Astrocyte (in vitro differentiated cells and primary cell): ENCODE results near the gene SLC6A5. TPM values are rescaled to one million over a fixed set of nuclear protein-coding genes. Genes with fewer than 3 reads are reported as not detected.

Source experiments
- DNase-seq: peaks from one replicate; pipeline ENCODE4 v3.0.0-alpha.2; 2010; ENCODE audit warnings: low read depth
- FAIRE-seq: peaks from 2 replicates; lab custom pipeline; 2011; peaks lifted over from hg19 to GRCh38; lab: Jason Lieb, UNC
- H2AFZ ChIP-seq: 2 replicates; pipeline ENCODE4 v1.6.0; 2012; ENCODE audit warnings: low read depth, low read length, inconsistent platforms
- H3K27ac ChIP-seq: 2 replicates; pipeline ENCODE4 v1.5.1; 2011; ENCODE audit warnings: low read depth, low read length, inconsistent platforms
- H3K27me3 ChIP-seq: 2 replicates; pipeline ENCODE4 v1.6.0; 2011; ENCODE audit warnings: low read length, inconsistent platforms; ENCODE audit not compliant: insufficient read depth
- H3K36me3 ChIP-seq: 2 replicates; pipeline ENCODE4 v1.5.1; 2011; ENCODE audit warnings: low read length, inconsistent platforms; ENCODE audit not compliant: insufficient read depth
- H3K4me1 ChIP-seq: 2 replicates; pipeline ENCODE4 v1.5.1; 2011; ENCODE audit warnings: low read length, inconsistent platforms; ENCODE audit not compliant: insufficient read depth
- H3K4me2 ChIP-seq: 2 replicates; pipeline ENCODE4 v1.6.0; 2012; ENCODE audit warnings: low read length, inconsistent platforms
- H3K4me3 ChIP-seq: 2 replicates; pipeline ENCODE4 v1.5.1; 2011; ENCODE audit warnings: low read depth, mild to moderate bottlenecking, low read length, inconsistent platforms; ENCODE audit not compliant: insufficient read depth
- H3K79me2 ChIP-seq: 2 replicates; pipeline ENCODE4 v1.6.0; 2012; ENCODE audit warnings: mild to moderate bottlenecking, low read length, inconsistent platforms; ENCODE audit not compliant: insufficient read depth
- H3K9ac ChIP-seq: 2 replicates; pipeline ENCODE4 v1.6.0; 2012; ENCODE audit warnings: mild to moderate bottlenecking, low read length, inconsistent platforms
- H3K9me3 ChIP-seq: 2 replicates; pipeline ENCODE4 v1.5.1; 2012; ENCODE audit warnings: low read depth, mild to moderate bottlenecking, low read length, inconsistent platforms; ENCODE audit not compliant: insufficient read depth
- H4K20me1 ChIP-seq: 2 replicates; pipeline ENCODE4 v1.6.0; 2012; ENCODE audit warnings: low read length, inconsistent platforms; ENCODE audit not compliant: insufficient read depth
- H3K27ac Mint-ChIP-seq: one replicate; pipeline ENCODE4 v1.8.0; 2021; ENCODE audit warnings: mild to moderate bottlenecking, mixed read lengths; ENCODE audit not compliant: unreplicated experiment
- H3K27me3 Mint-ChIP-seq: one replicate; pipeline ENCODE4 v1.8.0; 2021; ENCODE audit warnings: low read depth, mixed read lengths; ENCODE audit not compliant: unreplicated experiment
- H3K36me3 Mint-ChIP-seq: one replicate; pipeline ENCODE4 v1.8.0; 2021; ENCODE audit warnings: low read depth, mixed read lengths; ENCODE audit not compliant: unreplicated experiment
- H3K4me1 Mint-ChIP-seq: one replicate; pipeline ENCODE4 v1.8.0; 2021; ENCODE audit warnings: low read depth, mixed read lengths; ENCODE audit not compliant: unreplicated experiment
- H3K4me3 Mint-ChIP-seq: one replicate; pipeline ENCODE4 v1.8.0; 2021; ENCODE audit warnings: mild to moderate bottlenecking, moderate library complexity, mixed read lengths; ENCODE audit not compliant: unreplicated experiment
- H3K9me3 Mint-ChIP-seq: one replicate; pipeline ENCODE4 v1.8.0; 2021; ENCODE audit warnings: mild to moderate bottlenecking, mixed read lengths; ENCODE audit not compliant: unreplicated experiment
- CTCF ChIP-seq: IDR thresholded peaks from 2 replicates; pipeline ENCODE4 v1.5.1; 2011; ENCODE audit warnings: low read depth, mild to moderate bottlenecking, inconsistent platforms, low read length, moderate library complexity; ENCODE audit not compliant: insufficient read depth
- EZH2 ChIP-seq: IDR thresholded peaks from 2 replicates; pipeline ENCODE4 v1.6.1; 2012; ENCODE audit warnings: mild to moderate bottlenecking, low read length, inconsistent platforms; ENCODE audit not compliant: insufficient read depth
- total RNA-seq: library from RNA; stranded (reverse); gene quantifications from 2 replicates; pipeline ENCODE4 v1.2.1, GENCODE V29; 2021

Gene SLC6A5
- total RNA-seq, 1 donor from 2014 or later: not detected

- no peaks in the 10 kb centered on the region for H3K4me1 Mint-ChIP-seq
- H3K4me1 ChIP-seq: no peaks in the 10 kb centered on the region
- H3K9me3 Mint-ChIP-seq: no peaks in the 10 kb centered on the region
- no peaks in the 10 kb centered on the region for H3K36me3 ChIP-seq
- no peak overlapping the region for H3K27ac ChIP-seq
- H3K36me3 Mint-ChIP-seq: no peaks in the 10 kb centered on the region
- H4K20me1 ChIP-seq: no peaks in the 10 kb centered on the region
- H3K27ac Mint-ChIP-seq: no peak overlapping the region
- H3K27me3 ChIP-seq: no peaks in the 10 kb centered on the region
- H3K79me2 ChIP-seq: no peaks in the 10 kb centered on the region
- peaks cover 28% of the 10 kb centered on the region for H3K27me3 Mint-ChIP-seq
- H3K4me3 ChIP-seq: no peak overlapping the region
- DNase-seq: no peak
- H3K4me2 ChIP-seq: no peak overlapping the region
- no peak overlapping the region for H3K4me3 Mint-ChIP-seq
- H2AFZ ChIP-seq: no peak overlapping the region
- TF ChIP-seq CTCF: no peak
- no peak for TF ChIP-seq EZH2
- no peak overlapping the region for H3K9ac ChIP-seq
- no peak for FAIRE-seq
- H3K9me3 ChIP-seq: no peaks in the 10 kb centered on the region
Observed at GRCh38 chr11:20652150-20652806, 52.9 kb downstream of the SLC6A5 start.

- no peak for FAIRE-seq
- Histone ChIP-seq H3K9me3 (no peaks in the 10 kb centered on the region), H3K4me2 (no peak overlapping the region), H3K9ac (no peak overlapping the region), H3K36me3 (no peaks in the 10 kb centered on the region), H3K4me3 (no peak overlapping the region), H4K20me1 (no peaks in the 10 kb centered on the region), H3K27ac (no peak overlapping the region), H3K27me3 (no peaks in the 10 kb centered on the region), H2AFZ (no peak overlapping the region), H3K79me2 (no peaks in the 10 kb centered on the region), H3K4me1 (no peaks in the 10 kb centered on the region)
- Mint-ChIP-seq H3K4me3 (no peak overlapping the region), H3K36me3 (no peaks in the 10 kb centered on the region), H3K27ac (no peak overlapping the region), H3K4me1 (no peaks in the 10 kb centered on the region), H3K27me3 (peaks cover 28% of the 10 kb centered on the region), H3K9me3 (no peaks in the 10 kb centered on the region)
- no peak for DNase-seq
- TF ChIP-seq EZH2: no peak
Observed at GRCh38 chr11:20654038-20654437, 54.6 kb downstream of the SLC6A5 start.

GRCh38 chr11:20656901-20657300 is 57.5 kb downstream of the SLC6A5 start:
- Histone ChIP-seq H3K4me2 (no peak overlapping the region), H3K9ac (no peak overlapping the region), H3K4me3 (no peak overlapping the region), H3K27ac (no peak overlapping the region), H3K9me3 (no peaks in the 10 kb centered on the region), H3K36me3 (no peaks in the 10 kb centered on the region), H3K79me2 (no peaks in the 10 kb centered on the region), H2AFZ (no peak overlapping the region), H3K27me3 (no peaks in the 10 kb centered on the region), H4K20me1 (no peaks in the 10 kb centered on the region), H3K4me1 (no peaks in the 10 kb centered on the region)
- Mint-ChIP-seq H3K27ac (no peak overlapping the region), H3K4me3 (no peak overlapping the region), H3K9me3 (no peaks in the 10 kb centered on the region), H3K27me3 (peaks cover 31% of the 10 kb centered on the region), H3K4me1 (no peaks in the 10 kb centered on the region), H3K36me3 (no peaks in the 10 kb centered on the region)
- no peak for DNase-seq
- TF ChIP-seq CTCF (no peak), EZH2 (no peak)
- FAIRE-seq: no peak
